Measurements from ENCODE around the gene TMEM256. TPM values are rescaled to one million over a fixed set of nuclear protein-coding genes. Genes with fewer than 3 reads are reported as not detected.

Gene TMEM256
- total and polyA plus RNA-seq, 2 donors: 76.2 to 113 TPM

Other genes starting within 250 kb of the TMEM256 start
Only the 30 nearest of the 39 such genes appear.
- 45.5 TPM for gene DVL2, start 169.6 kb downstream of the TMEM256 start, total RNA-seq
- 41.5 TPM for gene DVL2, start 169.6 kb downstream of the TMEM256 start, polyA plus RNA-seq
- 18.8 TPM for gene PHF23, start 164.6 kb downstream of the TMEM256 start, total RNA-seq
- gene PHF23, start 164.6 kb downstream of the TMEM256 start, polyA plus RNA-seq: 39.0 TPM
- gene GABARAP, start 161.6 kb downstream of the TMEM256 start, total RNA-seq: 246 TPM
- gene GABARAP, start 161.6 kb downstream of the TMEM256 start, polyA plus RNA-seq: 681 TPM
- gene CTDNEP1, start 152.4 kb downstream of the TMEM256 start, total RNA-seq: 40.0 TPM
- 89.2 TPM for gene CTDNEP1, start 152.4 kb downstream of the TMEM256 start, polyA plus RNA-seq
- 17.7 TPM for gene ELP5, start 151.9 kb downstream of the TMEM256 start, total RNA-seq
- 39.2 TPM for gene ELP5, start 151.9 kb downstream of the TMEM256 start, polyA plus RNA-seq
- 24.2 TPM for gene CLDN7, start 141.6 kb downstream of the TMEM256 start, total RNA-seq
- gene CLDN7, start 141.6 kb downstream of the TMEM256 start, polyA plus RNA-seq: 34.4 TPM
- gene SLC2A4, start 122.4 kb downstream of the TMEM256 start, total RNA-seq: 11.6 TPM
- 66.1 TPM for gene SLC2A4, start 122.4 kb downstream of the TMEM256 start, polyA plus RNA-seq
- gene YBX2, start 109.5 kb downstream of the TMEM256 start, total RNA-seq: 0.37 TPM
- gene YBX2, start 109.5 kb downstream of the TMEM256 start, polyA plus RNA-seq: 1.8 TPM
- 123 TPM for gene EIF5A, start 96.5 kb downstream of the TMEM256 start, total RNA-seq
- gene EIF5A, start 96.5 kb downstream of the TMEM256 start, polyA plus RNA-seq: 348 TPM
- gene GPS2, start 88.7 kb downstream of the TMEM256 start, total RNA-seq: 25.0 TPM
- 70.2 TPM for gene GPS2, start 88.7 kb downstream of the TMEM256 start, polyA plus RNA-seq
- gene NEURL4, start 74.8 kb downstream of the TMEM256 start, total RNA-seq: 20.9 TPM
- 26.0 TPM for gene NEURL4, start 74.8 kb downstream of the TMEM256 start, polyA plus RNA-seq
- 1.5 TPM for gene ACAP1, start 67.6 kb downstream of the TMEM256 start, total RNA-seq
- 4.3 TPM for gene ACAP1, start 67.6 kb downstream of the TMEM256 start, polyA plus RNA-seq
- gene KCTD11, start 51.9 kb downstream of the TMEM256 start, total RNA-seq: 3.9 TPM
- 19.3 TPM for gene KCTD11, start 51.9 kb downstream of the TMEM256 start, polyA plus RNA-seq
- gene TMEM95, start 48.9 kb downstream of the TMEM256 start, total RNA-seq: not detected
- not detected for gene TMEM95, start 48.9 kb downstream of the TMEM256 start, polyA plus RNA-seq
- 1.2 TPM for gene TNK1, start 23.0 kb downstream of the TMEM256 start, total RNA-seq
- gene TNK1, start 23.0 kb downstream of the TMEM256 start, polyA plus RNA-seq: 4.8 TPM
- 14.4 TPM for gene PLSCR3, start 9.6 kb downstream of the TMEM256 start, total RNA-seq
- gene PLSCR3, start 9.6 kb downstream of the TMEM256 start, polyA plus RNA-seq: 56.3 TPM
- 8.5 TPM for gene NLGN2, start 3.7 kb upstream of the TMEM256 start, total RNA-seq
- gene NLGN2, start 3.7 kb upstream of the TMEM256 start, polyA plus RNA-seq: 40.9 TPM
- not detected for gene SPEM1, start 16.2 kb upstream of the TMEM256 start, total RNA-seq
- not detected for gene SPEM1, start 16.2 kb upstream of the TMEM256 start, polyA plus RNA-seq
- not detected for gene SPEM2, start 21.5 kb upstream of the TMEM256 start, total RNA-seq
- gene SPEM2, start 21.5 kb upstream of the TMEM256 start, polyA plus RNA-seq: not detected
- not detected for gene SPEM3, start 24.8 kb upstream of the TMEM256 start, total RNA-seq
- not detected for gene SPEM3, start 24.8 kb upstream of the TMEM256 start, polyA plus RNA-seq
- 3.1 TPM for gene TMEM102, start 31.3 kb upstream of the TMEM256 start, total RNA-seq
- 4.0 TPM for gene TMEM102, start 31.3 kb upstream of the TMEM256 start, polyA plus RNA-seq
- gene FGF11, start 35.4 kb upstream of the TMEM256 start, total RNA-seq: 2.1 TPM
- gene FGF11, start 35.4 kb upstream of the TMEM256 start, polyA plus RNA-seq: 0.95 TPM
- gene CHRNB1, start 41.0 kb upstream of the TMEM256 start, total RNA-seq: 10.7 TPM
- gene CHRNB1, start 41.0 kb upstream of the TMEM256 start, polyA plus RNA-seq: 15.4 TPM
- 21.1 TPM for gene ZBTB4, start 75.5 kb upstream of the TMEM256 start, total RNA-seq
- gene ZBTB4, start 75.5 kb upstream of the TMEM256 start, polyA plus RNA-seq: 76.2 TPM
- not detected for gene SLC35G6, start 77.3 kb upstream of the TMEM256 start, total RNA-seq
- not detected for gene SLC35G6, start 77.3 kb upstream of the TMEM256 start, polyA plus RNA-seq
- gene POLR2A, start 80.3 kb upstream of the TMEM256 start, total RNA-seq: 52.3 TPM
- gene POLR2A, start 80.3 kb upstream of the TMEM256 start, polyA plus RNA-seq: 32.2 TPM
- gene TNFSF12, start 145.0 kb upstream of the TMEM256 start, total RNA-seq: 8.5 TPM
- gene TNFSF12, start 145.0 kb upstream of the TMEM256 start, polyA plus RNA-seq: 87.2 TPM
- 3.8 TPM for gene TNFSF13, start 154.7 kb upstream of the TMEM256 start, total RNA-seq
- gene TNFSF13, start 154.7 kb upstream of the TMEM256 start, polyA plus RNA-seq: 22.3 TPM
- 34.7 TPM for gene SENP3, start 157.8 kb upstream of the TMEM256 start, total RNA-seq
- 54.6 TPM for gene SENP3, start 157.8 kb upstream of the TMEM256 start, polyA plus RNA-seq
- gene CD68, start 175.5 kb upstream of the TMEM256 start, total RNA-seq: 9.1 TPM
- 73.7 TPM for gene CD68, start 175.5 kb upstream of the TMEM256 start, polyA plus RNA-seq

All from urinary bladder (tissue), 2 donors.